Neuronal stem cell (in vitro differentiated cells): ENCODE data around the gene CDKL1.

ENCODE experiments used
- DNase-seq: peaks from one replicate; pipeline ENCODE4 v3.0.0-alpha.2; 2013; ENCODE audit warnings: low spot score
- H2AFZ ChIP-seq: one replicate; pipeline ENCODE4 v1.6.1; 2013; ENCODE audit warnings: mild to moderate bottlenecking, low read length, inconsistent platforms
- H2AK5ac ChIP-seq: 2 replicates; pipeline ENCODE4 v1.6.1; 2013; ENCODE audit warnings: low read depth, mild to moderate bottlenecking, inconsistent platforms, low read length, moderate library complexity, mixed read lengths
- H2BK120ac ChIP-seq: 2 replicates; pipeline ENCODE4 v1.6.1; 2013; ENCODE audit warnings: low read depth, mild to moderate bottlenecking, inconsistent platforms, low read length, moderate library complexity, mixed read lengths
- H2BK12ac ChIP-seq: one replicate; pipeline ENCODE4 v1.6.1; 2013; ENCODE audit warnings: low read length, inconsistent platforms
- H2BK15ac ChIP-seq: 2 replicates; pipeline ENCODE4 v1.6.1; 2013; ENCODE audit warnings: mild to moderate bottlenecking, low read length, inconsistent platforms, mixed read lengths
- H2BK5ac ChIP-seq: one replicate; pipeline ENCODE4 v1.6.1; 2013; ENCODE audit warnings: inconsistent platforms, mild to moderate bottlenecking, low read length, moderate library complexity
- H3K14ac ChIP-seq: one replicate; pipeline ENCODE4 v1.6.1; 2013; ENCODE audit warnings: low read length, inconsistent platforms
- H3K18ac ChIP-seq: 2 replicates; pipeline ENCODE4 v1.6.1; 2013; ENCODE audit warnings: low read length, inconsistent platforms
- H3K23ac ChIP-seq: 2 replicates; pipeline ENCODE4 v1.6.1; 2013; ENCODE audit warnings: low read depth, mild to moderate bottlenecking, mixed read lengths, low read length, inconsistent platforms; ENCODE audit not compliant: poor library complexity
- H3K27ac ChIP-seq: replicated peaks from 3 replicates; pipeline ENCODE4 v1.5.1; 2013; ENCODE audit warnings: low read length, inconsistent platforms
- H3K27me3 ChIP-seq, 3 experiments: 2 replicates each; pipeline ENCODE4 v1.6.1; 2013; ENCODE audit warnings: low read length in 3 of 3, mild to moderate bottlenecking in 2 of 3, inconsistent platforms in 1 of 3, low read depth in 1 of 3, mixed read lengths in 1 of 3, moderate library complexity in 1 of 3; ENCODE audit not compliant: control insufficient read depth in 3 of 3, insufficient read depth in 3 of 3
- H3K36me3 ChIP-seq, 2 donors: replicated peaks in 1 of 2; 2 replicates each; pipeline ENCODE4 v1.6.1; 2013; ENCODE audit warnings: low read length in 2 of 2; ENCODE audit not compliant: control insufficient read depth in 2 of 2, insufficient read depth in 2 of 2
- H3K4ac ChIP-seq: 2 replicates; pipeline ENCODE4 v1.6.1; 2013; ENCODE audit warnings: inconsistent platforms, mild to moderate bottlenecking, low read length, moderate library complexity
- H3K4me1 ChIP-seq, 2 donors: 1 replicate in 1 of 2; 2 replicates in 1 of 2; pipeline ENCODE4 v1.6.1; 2013; ENCODE audit warnings: low read length in 2 of 2, low read depth in 1 of 2; ENCODE audit not compliant: control insufficient read depth in 2 of 2, insufficient read depth in 1 of 2
- H3K4me2 ChIP-seq: one replicate; pipeline ENCODE4 v1.6.1; 2013; ENCODE audit warnings: mild to moderate bottlenecking, low read length, inconsistent platforms; ENCODE audit not compliant: insufficient read depth, poor library complexity, severe bottlenecking
- H3K4me3 ChIP-seq, 2 donors: 2 replicates each; pipeline ENCODE4 v1.5.1; 2013; ENCODE audit warnings: low read length in 2 of 2, mild to moderate bottlenecking in 2 of 2, inconsistent platforms in 1 of 2, moderate library complexity in 1 of 2
- H3K79me1 ChIP-seq: one replicate; pipeline ENCODE4 v1.6.1; 2013; ENCODE audit warnings: low read depth, mild to moderate bottlenecking, inconsistent platforms, low read length, moderate library complexity
- H3K9ac ChIP-seq: one replicate; pipeline ENCODE4 v1.6.1; 2013; ENCODE audit warnings: mild to moderate bottlenecking, low read depth, low read length, inconsistent platforms; ENCODE audit not compliant: poor library complexity
- H3K9me3 ChIP-seq, 2 donors: replicated peaks in 1 of 2; 2 replicates each; pipeline versions ENCODE3 to v1.6.1; 2013; ENCODE audit warnings: low read length in 2 of 2, mild to moderate bottlenecking in 2 of 2, inconsistent platforms in 1 of 2, low read depth in 1 of 2, mixed read lengths in 1 of 2, moderate library complexity in 1 of 2; ENCODE audit not compliant: control insufficient read depth in 2 of 2, insufficient read depth in 1 of 2
- H4K8ac ChIP-seq: one replicate; pipeline ENCODE4 v1.6.1; 2013; ENCODE audit warnings: low read depth, mild to moderate bottlenecking, inconsistent platforms, low read length, moderate library complexity
- H4K91ac ChIP-seq: one replicate; pipeline ENCODE4 v1.6.1; 2013; ENCODE audit warnings: low read length, low read depth, mild to moderate bottlenecking, inconsistent platforms; ENCODE audit not compliant: poor library complexity
- WGBS, 2 donors: extraction: QIAGEN DNeasy Blood & Tissue Kit; methylation state at CpG; one replicate each; pipeline ENCODE4 v1.1.7; 2013; ENCODE audit warnings: missing lambda C conversion rate in 2 of 2, mixed read lengths in 1 of 2; ENCODE audit not compliant: insufficient read length in 2 of 2, insufficient replicate concordance in 1 of 2; ENCODE audit errors: extremely low coverage in 2 of 2; 5-methylcytosine and 5-hydroxymethylcytosine counted together

Gene CDKL1

DNA sequence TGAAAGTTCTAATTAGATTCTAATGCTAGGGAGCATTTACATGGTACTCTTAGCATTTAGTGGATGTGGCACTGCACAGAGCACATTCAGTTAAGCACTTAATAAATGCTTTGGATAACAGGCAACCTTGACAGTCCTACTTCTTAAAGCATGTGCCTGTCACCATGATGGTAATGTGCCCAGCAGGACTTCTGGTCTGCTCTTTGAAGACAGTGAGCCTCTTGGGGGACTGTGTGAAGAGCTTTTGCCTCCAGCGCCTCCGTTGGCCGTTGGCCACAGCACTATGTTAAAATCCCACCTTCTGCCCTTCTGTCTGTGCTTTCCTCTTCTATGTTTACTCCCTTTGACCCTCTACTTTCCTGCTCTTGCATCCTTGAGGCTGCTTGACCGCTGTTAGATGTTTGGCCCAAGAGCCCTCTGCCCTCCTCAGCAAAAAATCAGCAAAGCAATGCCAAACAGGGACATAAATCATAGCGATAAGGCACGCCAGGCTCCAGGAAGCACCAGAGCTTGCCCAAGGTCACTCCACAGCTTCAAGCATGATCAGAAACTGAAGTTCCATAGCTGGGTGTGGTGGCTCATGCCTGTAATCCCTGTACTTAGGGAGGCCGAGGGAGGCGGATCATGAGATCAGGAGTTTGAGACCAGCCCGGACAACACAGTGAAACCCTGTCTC is 8.3 kb downstream of the CDKL1 start:
- Histone ChIP-seq H3K4me3 (no peak overlapping the region), H2BK5ac (no peak overlapping the region), H3K14ac (no peak overlapping the region), H3K18ac (no peak overlapping the region), H2BK15ac (no peak overlapping the region), H3K36me3 (no peaks in the 10 kb centered on the region), H3K4me2 (no peak overlapping the region), H3K23ac (no peak overlapping the region), H3K4ac (no peak overlapping the region), H4K91ac (no peak overlapping the region), H3K4me1 (peaks cover 0 to 2% of the 10 kb centered on the region in 2 donors), H2AK5ac (no peak overlapping the region), H2AFZ (no peak overlapping the region), H3K79me1 (peaks cover 1% of the 10 kb centered on the region), H3K9me3 (no peaks in the 10 kb centered on the region), H3K27me3 (no peaks in the 10 kb centered on the region), H2BK120ac (no peak overlapping the region), H3K9ac (no peak overlapping the region), H2BK12ac (no peak overlapping the region), H3K27ac (no peak overlapping the region), H4K8ac (no peak overlapping the region)
- DNase-seq: no peak
- no CpG with 5 or more reads among the region's 9 CpGs for WGBS, 2 donors

DNA sequence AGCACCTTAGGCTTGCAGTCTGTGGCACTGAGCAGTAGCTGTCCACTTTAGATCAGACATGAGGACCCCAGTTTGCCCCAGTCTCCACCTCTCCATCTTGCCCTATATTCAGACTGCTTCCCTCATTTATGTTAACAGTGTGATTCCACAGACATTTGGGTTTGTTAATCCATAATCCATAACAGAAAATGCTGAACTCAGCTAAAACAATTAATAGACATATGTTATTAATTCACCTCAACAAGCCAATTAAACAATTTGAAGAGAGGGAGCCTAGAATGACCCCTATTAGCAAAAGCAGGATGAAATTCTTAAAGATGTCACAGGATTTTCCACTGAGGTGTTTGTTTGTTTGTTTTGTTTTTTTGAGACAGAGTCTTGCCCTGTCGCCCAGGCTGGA is 9.1 kb downstream of the CDKL1 start:
- DNase-seq: no peak
- no peak overlapping the region for H2AK5ac ChIP-seq
- H2AFZ ChIP-seq: no peak overlapping the region
- no CpG with 5 or more reads among the region's 1 CpG for WGBS, 2 donors
- H2BK15ac ChIP-seq: no peak overlapping the region
- no peak overlapping the region for H2BK120ac ChIP-seq
- H4K8ac ChIP-seq: no peak overlapping the region
- no peak overlapping the region for H3K9ac ChIP-seq
- no peak overlapping the region for H3K18ac ChIP-seq
- no peak overlapping the region for H2BK5ac ChIP-seq
- no peak overlapping the region for H3K4me2 ChIP-seq
- no peak overlapping the region for H3K4ac ChIP-seq
- peaks cover 0 to 2% of the 10 kb centered on the region in 2 donors for H3K4me1 ChIP-seq
- H3K14ac ChIP-seq: no peak overlapping the region
- no peak overlapping the region for H2BK12ac ChIP-seq
- H3K23ac ChIP-seq: no peak overlapping the region
- H3K27ac ChIP-seq: no peak overlapping the region
- peaks cover 1% of the 10 kb centered on the region for H3K79me1 ChIP-seq
- H4K91ac ChIP-seq: no peak overlapping the region
- H3K36me3 ChIP-seq: no peaks in the 10 kb centered on the region
- no peaks in the 10 kb centered on the region for H3K27me3 ChIP-seq
- H3K9me3 ChIP-seq: no peaks in the 10 kb centered on the region
- no peak overlapping the region for H3K4me3 ChIP-seq

DNA sequence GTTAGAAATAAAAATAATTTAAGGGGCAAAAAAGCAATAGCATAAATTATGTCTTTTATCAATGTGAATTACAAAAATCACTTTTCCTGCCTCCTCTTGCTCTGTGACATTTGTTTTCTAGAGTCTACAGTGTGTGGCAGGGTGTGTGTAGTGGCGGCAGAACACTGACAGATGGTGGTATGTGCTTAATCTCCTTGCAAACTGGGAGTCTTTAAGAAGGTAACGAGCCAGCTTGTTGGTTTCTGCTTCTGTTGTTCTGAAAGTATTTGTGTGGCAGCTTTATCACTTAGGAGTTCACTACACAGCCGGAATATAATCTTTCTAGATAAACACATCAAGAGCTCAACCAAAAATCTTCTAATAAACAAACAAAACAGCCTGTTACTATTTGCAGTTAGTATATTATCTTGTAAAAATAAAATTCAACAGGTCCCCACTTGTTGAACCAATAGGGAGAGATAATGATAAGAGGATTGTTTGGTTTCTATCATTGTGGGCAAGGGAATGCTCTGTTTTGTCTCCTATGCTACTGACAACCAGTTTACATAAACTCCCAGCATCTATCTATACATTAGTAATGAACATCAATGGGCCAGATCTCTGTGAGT is 13.0 kb downstream of the CDKL1 start:
- Histone ChIP-seq H3K9me3 (no peaks in the 10 kb centered on the region), H3K27me3 (no peaks in the 10 kb centered on the region), H3K23ac (no peak overlapping the region), H4K91ac (no peak overlapping the region), H3K14ac (no peak overlapping the region), H3K79me1 (peaks cover 1% of the 10 kb centered on the region), H3K36me3 (no peaks in the 10 kb centered on the region), H3K4me2 (no peak overlapping the region), H2BK15ac (no peak overlapping the region), H4K8ac (no peak overlapping the region), H2BK120ac (no peak overlapping the region), H3K4me3 (no peak overlapping the region), H2BK5ac (no peak overlapping the region), H2AFZ (no peak overlapping the region), H3K4ac (no peak overlapping the region), H2BK12ac (no peak overlapping the region), H3K27ac (no peak overlapping the region), H2AK5ac (no peak overlapping the region), H3K4me1 (peaks cover 0 to 2% of the 10 kb centered on the region in 2 donors), H3K9ac (no peak overlapping the region), H3K18ac (no peak overlapping the region)
- WGBS, 2 donors: no CpG with 5 or more reads among the region's 3 CpGs
- DNase-seq: no peak

- WGBS, 2 donors: no CpG with 5 or more reads among the region's 14 CpGs
- H3K9me3 ChIP-seq: no peaks in the 10 kb centered on the region
- H3K4ac ChIP-seq: no peak overlapping the region
- H2BK5ac ChIP-seq: no peak overlapping the region
- H3K4me2 ChIP-seq: no peak overlapping the region
- no peak overlapping the region for H3K23ac ChIP-seq
- H4K8ac ChIP-seq: no peak overlapping the region
- H3K18ac ChIP-seq: no peak overlapping the region
- H3K27me3 ChIP-seq: no peaks in the 10 kb centered on the region
- no peak for DNase-seq
- no peak overlapping the region for H2BK15ac ChIP-seq
- H3K27ac ChIP-seq: no peak overlapping the region
- no peaks in the 10 kb centered on the region for H3K36me3 ChIP-seq
- peaks cover 0 to 9% of the 10 kb centered on the region in 2 donors for H3K4me1 ChIP-seq
- no peaks in the 10 kb centered on the region for H3K79me1 ChIP-seq
- no peak overlapping the region for H3K9ac ChIP-seq
- H2AK5ac ChIP-seq: no peak overlapping the region
- H2AFZ ChIP-seq: no peak overlapping the region
- H4K91ac ChIP-seq: no peak overlapping the region
- H3K4me3 ChIP-seq: no peak overlapping the region
- H2BK12ac ChIP-seq: no peak overlapping the region
- no peak overlapping the region for H2BK120ac ChIP-seq
- H3K14ac ChIP-seq: no peak overlapping the region
Observed at GRCh38 chr14:50381823-50382287, 14.8 kb downstream of the CDKL1 start.
